WTC11 (cell line): ENCODE data around the gene ADIPOR1. TPM values are rescaled to one million over a fixed set of nuclear protein-coding genes. Genes with fewer than 3 reads are reported as not detected.

Experiments
- ATAC-seq: fragments of 200-7000 bp; cut with Tn5 transposase; 2 replicates; pipeline ENCODE4 v1.10.0; 2021; ENCODE audit warnings: mild to moderate bottlenecking, moderate library complexity
- CTCF ChIA-PET: fragments of 300-600 bp; sonication (Branson Sonifier 250); formaldehyde crosslinking; loops from one replicate; lab custom pipeline; 2021; ENCODE audit warnings: antibody characterized with exemption; lab: Charles Lee
- POLR2A ChIA-PET: fragments of 350-600 bp; sonication (Branson Sonifier 250); formaldehyde crosslinking; loops from one replicate; lab custom pipeline; 2021; ENCODE audit warnings: antibody characterized with exemption; lab: Charles Lee
- DNase-seq: peaks from one replicate; pipeline ENCODE4 v3.0.0; 2021; ENCODE audit warnings: low spot score
- H3K27ac Mint-ChIP-seq: 2 replicates; pipeline ENCODE4 v1.8.0; 2021; ENCODE audit warnings: mixed read lengths
- H3K27me3 Mint-ChIP-seq: 2 replicates; pipeline ENCODE4 v1.8.0; 2021; ENCODE audit warnings: low read depth, mild to moderate bottlenecking, moderate library complexity, mixed read lengths
- H3K36me3 Mint-ChIP-seq: 2 replicates; pipeline ENCODE4 v1.8.0; 2021; ENCODE audit warnings: mixed read lengths
- H3K4me1 Mint-ChIP-seq: 2 replicates; pipeline ENCODE4 v1.8.0; 2022; ENCODE audit warnings: mixed read lengths
- H3K4me3 Mint-ChIP-seq: 2 replicates; pipeline ENCODE4 v1.8.0; 2021; ENCODE audit warnings: mild to moderate bottlenecking, moderate library complexity, mixed read lengths
- H3K9me3 Mint-ChIP-seq: 2 replicates; pipeline ENCODE4 v1.8.0; 2021; ENCODE audit warnings: mixed read lengths
- CREB1 ChIP-seq: sonication (generic); formaldehyde crosslinking; IDR thresholded peaks from 2 replicates; pipeline ENCODE4 v1.8.0; 2023; ENCODE audit warnings: mild to moderate bottlenecking, missing genetic modification reagents
- ETV6 ChIP-seq: sonication (generic); formaldehyde crosslinking; IDR thresholded peaks from 2 replicates; pipeline ENCODE4 v1.8.1; 2022; ENCODE audit warnings: mild to moderate bottlenecking, missing genetic modification reagents
- FOXK1 ChIP-seq: sonication (generic); formaldehyde crosslinking; IDR thresholded peaks from 2 replicates; pipeline ENCODE4 v1.8.0; 2022; ENCODE audit warnings: mild to moderate bottlenecking, moderate library complexity, missing genetic modification reagents
- GABPB1 ChIP-seq: sonication (generic); formaldehyde crosslinking; IDR thresholded peaks from 2 replicates; pipeline ENCODE4 v1.8.1; 2023; ENCODE audit warnings: mild to moderate bottlenecking, missing genetic modification reagents
- HMGA2 ChIP-seq: fragments of 250-450 bp; sonication (Bioruptor Pico); IDR thresholded peaks from 2 replicates; pipeline ENCODE4 v1.4.0; 2021; ENCODE audit warnings: mild to moderate bottlenecking, moderate library complexity
- JAZF1 ChIP-seq: fragments of 250-450 bp; sonication (Bioruptor Pico); IDR thresholded peaks from 2 replicates; pipeline ENCODE4 v1.9.0; 2021; ENCODE audit warnings: moderate library complexity, mild to moderate bottlenecking, inconsistent platforms
- KAT7 ChIP-seq: sonication (generic); formaldehyde crosslinking; IDR thresholded peaks from 2 replicates; pipeline ENCODE4 v1.8.1; 2023; ENCODE audit warnings: missing genetic modification reagents, mild to moderate bottlenecking, borderline replicate concordance
- MYBL2 ChIP-seq: sonication (generic); formaldehyde crosslinking; IDR thresholded peaks from 2 replicates; pipeline ENCODE4 v1.8.1; 2023; ENCODE audit warnings: mild to moderate bottlenecking, moderate library complexity, missing genetic modification reagents
- NFE2L1 ChIP-seq: sonication (generic); formaldehyde crosslinking; IDR thresholded peaks from 2 replicates; pipeline ENCODE4 v1.8.1; 2023; ENCODE audit warnings: missing genetic modification reagents
- RELA ChIP-seq: sonication (generic); formaldehyde crosslinking; IDR thresholded peaks from 2 replicates; pipeline ENCODE4 v1.8.1; 2022; ENCODE audit warnings: missing genetic modification reagents, mild to moderate bottlenecking, borderline replicate concordance
- SMAD4 ChIP-seq: sonication (generic); formaldehyde crosslinking; IDR thresholded peaks from 2 replicates; pipeline ENCODE4 v1.8.0; 2022; ENCODE audit warnings: mild to moderate bottlenecking, missing genetic modification reagents
- TEAD1 ChIP-seq: sonication (generic); formaldehyde crosslinking; IDR thresholded peaks from 2 replicates; pipeline ENCODE4 v1.8.0; 2022; ENCODE audit warnings: mild to moderate bottlenecking, missing genetic modification reagents
- ZNF121 ChIP-seq: sonication (generic); formaldehyde crosslinking; IDR thresholded peaks from 2 replicates; pipeline ENCODE4 v1.8.0; 2023; ENCODE audit warnings: missing genetic modification reagents
- ZNF317 ChIP-seq: sonication (generic); formaldehyde crosslinking; IDR thresholded peaks from 2 replicates; pipeline ENCODE4 v1.8.1; 2023; ENCODE audit warnings: low read depth, mild to moderate bottlenecking, moderate library complexity, missing genetic modification reagents, borderline replicate concordance
- total RNA-seq: library from RNA; stranded (reverse); gene quantifications from 3 replicates; pipeline ENCODE4 v1.2.3, GENCODE V29; 2021
- TF ChIP-seq, protein P1 (sequence below): sonication (generic); formaldehyde crosslinking; IDR thresholded peaks from 2 replicates; pipeline ENCODE4 v1.8.1; 2023; ENCODE audit warnings: mild to moderate bottlenecking, missing genetic modification reagents
- TF ChIP-seq, protein P2 (sequence below): sonication (generic); formaldehyde crosslinking; IDR thresholded peaks from 2 replicates; pipeline ENCODE4 v1.8.0; 2022; ENCODE audit warnings: mild to moderate bottlenecking, missing genetic modification reagents
- TF ChIP-seq, protein P3 (sequence below): sonication (generic); formaldehyde crosslinking; IDR thresholded peaks from 2 replicates; pipeline ENCODE4 v1.8.0; 2022; ENCODE audit warnings: mild to moderate bottlenecking, missing genetic modification reagents
- TF ChIP-seq, protein P4 (sequence below): sonication (generic); formaldehyde crosslinking; IDR thresholded peaks from 2 replicates; pipeline ENCODE4 v1.8.0; 2023; ENCODE audit warnings: missing genetic modification reagents, mild to moderate bottlenecking, borderline replicate concordance
- TF ChIP-seq, protein P5 (sequence below): sonication (generic); formaldehyde crosslinking; IDR thresholded peaks from 2 replicates; pipeline ENCODE4 v1.8.1; 2022; ENCODE audit warnings: low read depth, mild to moderate bottlenecking, moderate library complexity, missing genetic modification reagents, borderline replicate concordance
- TF ChIP-seq, protein P6 (sequence below): sonication (generic); formaldehyde crosslinking; IDR thresholded peaks from 2 replicates; pipeline ENCODE4 v1.8.0; 2022; ENCODE audit warnings: mild to moderate bottlenecking, missing genetic modification reagents
- TF ChIP-seq, protein P7 (sequence below): sonication (generic); formaldehyde crosslinking; conservative IDR thresholded peaks from 2 replicates; pipeline ENCODE4 v1.8.1; 2022; ENCODE audit warnings: mild to moderate bottlenecking, missing genetic modification reagents

The ADIPOR1 gene
- total RNA-seq, 1 experiment from 2014 or later: 72.6 TPM

DNA sequence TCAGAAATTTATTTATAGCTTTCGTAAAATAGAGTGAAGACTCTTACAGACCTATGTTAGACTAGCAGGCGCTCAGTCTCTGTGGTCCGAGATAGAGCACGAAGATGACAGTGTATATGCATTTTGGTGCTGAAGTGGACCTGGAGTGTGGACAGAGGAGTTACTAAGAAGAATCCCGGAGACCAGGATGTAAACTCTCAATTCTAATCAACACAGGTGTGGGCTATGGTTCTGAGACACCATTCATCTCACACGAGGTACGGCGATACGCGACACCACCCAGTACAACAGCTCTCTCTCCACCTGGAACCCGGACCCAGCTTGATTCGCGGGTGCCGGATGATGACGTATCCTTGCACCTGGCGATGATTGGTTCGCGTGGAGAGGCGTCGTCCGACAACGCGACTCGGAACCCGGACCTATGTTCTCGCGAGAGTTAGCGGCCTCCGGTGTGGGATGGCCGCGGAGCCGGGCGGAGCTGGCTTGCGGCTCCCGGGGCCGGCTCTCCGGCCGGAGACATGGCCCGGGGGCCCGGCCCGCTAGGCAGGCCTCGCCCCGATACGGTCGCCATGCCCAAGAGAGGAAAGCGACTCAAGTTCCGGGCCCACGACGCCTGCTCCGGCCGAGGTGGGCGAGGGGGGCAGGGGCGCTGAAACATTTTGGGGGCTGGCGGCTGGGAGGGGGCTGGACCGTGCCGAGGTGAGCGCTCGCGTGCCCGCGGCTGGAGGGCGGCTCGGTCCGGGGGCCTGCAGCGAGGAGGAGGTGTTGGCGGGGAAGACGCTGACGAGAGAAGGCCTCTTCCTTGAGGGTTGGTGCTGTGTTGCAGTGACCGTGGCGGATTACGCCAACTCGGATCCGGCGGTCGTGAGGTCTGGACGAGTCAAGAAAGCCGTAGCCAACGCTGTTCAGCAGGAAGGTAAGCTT lies 49.1 kb upstream of the ADIPOR1 start, which contains the start of gene TMEM183A:
TMEM183A (plus strand) TSS at position 427 of the 924 bp plus-strand sequence; CDS start at position 519, 92 bp downstream.
- peak within 1 kb of the TSS; percentile 96 for H3K4me3 Mint-ChIP-seq
- peak within 1 kb of the TSS; percentile 100 for H3K27ac Mint-ChIP-seq
- peaks cover 27% of the 10 kb centered on the region for H3K36me3 Mint-ChIP-seq
- peak; percentile 98 for DNase-seq
- no peaks in the 10 kb centered on the region for H3K27me3 Mint-ChIP-seq
- peaks cover 23% of the 10 kb centered on the region for H3K4me1 Mint-ChIP-seq
- ChIA-PET POLR2A (interaction anchor here (0.6 to 2.0 kb wide), 11 partner anchors 10 to 549 kb away, joined by 3 to 10 read pairs (median 3); partner anchors contain the start of genes KDM5B, KLHL12 and RABIF), CTCF (interaction anchor here (0.6 to 3.5 kb wide), 6 partner anchors 9 to 260 kb away, joined by 3 to 16 read pairs (median 4); no protein-coding TSS in a partner anchor)
- H3K9me3 Mint-ChIP-seq: peaks cover 5% of the 10 kb centered on the region; the same call in 1 of the 2 replicates
- peak; percentile 91 for ATAC-seq
- no peak for TF ChIP-seq ETV6 (CRISPR knock-in tag)
- TF ChIP-seq ZNF317: no peak
- TF ChIP-seq, protein P1, sequence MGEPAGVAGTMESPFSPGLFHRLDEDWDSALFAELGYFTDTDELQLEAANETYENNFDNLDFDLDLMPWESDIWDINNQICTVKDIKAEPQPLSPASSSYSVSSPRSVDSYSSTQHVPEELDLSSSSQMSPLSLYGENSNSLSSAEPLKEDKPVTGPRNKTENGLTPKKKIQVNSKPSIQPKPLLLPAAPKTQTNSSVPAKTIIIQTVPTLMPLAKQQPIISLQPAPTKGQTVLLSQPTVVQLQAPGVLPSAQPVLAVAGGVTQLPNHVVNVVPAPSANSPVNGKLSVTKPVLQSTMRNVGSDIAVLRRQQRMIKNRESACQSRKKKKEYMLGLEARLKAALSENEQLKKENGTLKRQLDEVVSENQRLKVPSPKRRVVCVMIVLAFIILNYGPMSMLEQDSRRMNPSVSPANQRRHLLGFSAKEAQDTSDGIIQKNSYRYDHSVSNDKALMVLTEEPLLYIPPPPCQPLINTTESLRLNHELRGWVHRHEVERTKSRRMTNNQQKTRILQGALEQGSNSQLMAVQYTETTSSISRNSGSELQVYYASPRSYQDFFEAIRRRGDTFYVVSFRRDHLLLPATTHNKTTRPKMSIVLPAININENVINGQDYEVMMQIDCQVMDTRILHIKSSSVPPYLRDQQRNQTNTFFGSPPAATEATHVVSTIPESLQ (CRISPR knock-in tag): no peak
- TF ChIP-seq, protein P2, sequence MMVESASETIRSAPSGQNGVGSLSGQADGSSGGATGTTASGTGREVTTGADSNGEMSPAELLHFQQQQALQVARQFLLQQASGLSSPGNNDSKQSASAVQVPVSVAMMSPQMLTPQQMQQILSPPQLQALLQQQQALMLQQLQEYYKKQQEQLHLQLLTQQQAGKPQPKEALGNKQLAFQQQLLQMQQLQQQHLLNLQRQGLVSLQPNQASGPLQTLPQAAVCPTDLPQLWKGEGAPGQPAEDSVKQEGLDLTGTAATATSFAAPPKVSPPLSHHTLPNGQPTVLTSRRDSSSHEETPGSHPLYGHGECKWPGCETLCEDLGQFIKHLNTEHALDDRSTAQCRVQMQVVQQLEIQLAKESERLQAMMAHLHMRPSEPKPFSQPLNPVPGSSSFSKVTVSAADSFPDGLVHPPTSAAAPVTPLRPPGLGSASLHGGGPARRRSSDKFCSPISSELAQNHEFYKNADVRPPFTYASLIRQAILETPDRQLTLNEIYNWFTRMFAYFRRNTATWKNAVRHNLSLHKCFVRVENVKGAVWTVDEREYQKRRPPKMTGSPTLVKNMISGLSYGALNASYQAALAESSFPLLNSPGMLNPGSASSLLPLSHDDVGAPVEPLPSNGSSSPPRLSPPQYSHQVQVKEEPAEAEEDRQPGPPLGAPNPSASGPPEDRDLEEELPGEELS (CRISPR knock-in tag): no peak
- no peak for TF ChIP-seq RELA (CRISPR knock-in tag)
- TF ChIP-seq, protein P3, sequence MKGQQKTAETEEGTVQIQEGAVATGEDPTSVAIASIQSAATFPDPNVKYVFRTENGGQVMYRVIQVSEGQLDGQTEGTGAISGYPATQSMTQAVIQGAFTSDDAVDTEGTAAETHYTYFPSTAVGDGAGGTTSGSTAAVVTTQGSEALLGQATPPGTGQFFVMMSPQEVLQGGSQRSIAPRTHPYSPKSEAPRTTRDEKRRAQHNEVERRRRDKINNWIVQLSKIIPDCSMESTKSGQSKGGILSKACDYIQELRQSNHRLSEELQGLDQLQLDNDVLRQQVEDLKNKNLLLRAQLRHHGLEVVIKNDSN (CRISPR knock-in tag): no peak
- TF ChIP-seq NFE2L1 (CRISPR knock-in tag): no peak
- TF ChIP-seq SMAD4: no peak
- TF ChIP-seq KAT7 (CRISPR knock-in tag): no peak
- TF ChIP-seq FOXK1 (CRISPR knock-in tag): peak; percentile 84; the same call in 1 of the 2 replicates
- TF ChIP-seq JAZF1 (CRISPR knock-in tag): no peak
- peak; percentile 30; the same call in 1 of the 2 replicates for TF ChIP-seq MYBL2
- TF ChIP-seq ZNF121 (CRISPR knock-in tag): no peak
- TF ChIP-seq, protein P4, sequence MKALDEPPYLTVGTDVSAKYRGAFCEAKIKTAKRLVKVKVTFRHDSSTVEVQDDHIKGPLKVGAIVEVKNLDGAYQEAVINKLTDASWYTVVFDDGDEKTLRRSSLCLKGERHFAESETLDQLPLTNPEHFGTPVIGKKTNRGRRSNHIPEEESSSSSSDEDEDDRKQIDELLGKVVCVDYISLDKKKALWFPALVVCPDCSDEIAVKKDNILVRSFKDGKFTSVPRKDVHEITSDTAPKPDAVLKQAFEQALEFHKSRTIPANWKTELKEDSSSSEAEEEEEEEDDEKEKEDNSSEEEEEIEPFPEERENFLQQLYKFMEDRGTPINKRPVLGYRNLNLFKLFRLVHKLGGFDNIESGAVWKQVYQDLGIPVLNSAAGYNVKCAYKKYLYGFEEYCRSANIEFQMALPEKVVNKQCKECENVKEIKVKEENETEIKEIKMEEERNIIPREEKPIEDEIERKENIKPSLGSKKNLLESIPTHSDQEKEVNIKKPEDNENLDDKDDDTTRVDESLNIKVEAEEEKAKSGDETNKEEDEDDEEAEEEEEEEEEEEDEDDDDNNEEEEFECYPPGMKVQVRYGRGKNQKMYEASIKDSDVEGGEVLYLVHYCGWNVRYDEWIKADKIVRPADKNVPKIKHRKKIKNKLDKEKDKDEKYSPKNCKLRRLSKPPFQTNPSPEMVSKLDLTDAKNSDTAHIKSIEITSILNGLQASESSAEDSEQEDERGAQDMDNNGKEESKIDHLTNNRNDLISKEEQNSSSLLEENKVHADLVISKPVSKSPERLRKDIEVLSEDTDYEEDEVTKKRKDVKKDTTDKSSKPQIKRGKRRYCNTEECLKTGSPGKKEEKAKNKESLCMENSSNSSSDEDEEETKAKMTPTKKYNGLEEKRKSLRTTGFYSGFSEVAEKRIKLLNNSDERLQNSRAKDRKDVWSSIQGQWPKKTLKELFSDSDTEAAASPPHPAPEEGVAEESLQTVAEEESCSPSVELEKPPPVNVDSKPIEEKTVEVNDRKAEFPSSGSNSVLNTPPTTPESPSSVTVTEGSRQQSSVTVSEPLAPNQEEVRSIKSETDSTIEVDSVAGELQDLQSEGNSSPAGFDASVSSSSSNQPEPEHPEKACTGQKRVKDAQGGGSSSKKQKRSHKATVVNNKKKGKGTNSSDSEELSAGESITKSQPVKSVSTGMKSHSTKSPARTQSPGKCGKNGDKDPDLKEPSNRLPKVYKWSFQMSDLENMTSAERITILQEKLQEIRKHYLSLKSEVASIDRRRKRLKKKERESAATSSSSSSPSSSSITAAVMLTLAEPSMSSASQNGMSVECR (CRISPR knock-in tag): peak; percentile 28; the same call in 1 of the 2 replicates
- TF ChIP-seq HMGA2 (CRISPR knock-in tag): no peak
- TF ChIP-seq TEAD1: peak; percentile 36; the same call in 1 of the 2 replicates
- TF ChIP-seq, protein P5, sequence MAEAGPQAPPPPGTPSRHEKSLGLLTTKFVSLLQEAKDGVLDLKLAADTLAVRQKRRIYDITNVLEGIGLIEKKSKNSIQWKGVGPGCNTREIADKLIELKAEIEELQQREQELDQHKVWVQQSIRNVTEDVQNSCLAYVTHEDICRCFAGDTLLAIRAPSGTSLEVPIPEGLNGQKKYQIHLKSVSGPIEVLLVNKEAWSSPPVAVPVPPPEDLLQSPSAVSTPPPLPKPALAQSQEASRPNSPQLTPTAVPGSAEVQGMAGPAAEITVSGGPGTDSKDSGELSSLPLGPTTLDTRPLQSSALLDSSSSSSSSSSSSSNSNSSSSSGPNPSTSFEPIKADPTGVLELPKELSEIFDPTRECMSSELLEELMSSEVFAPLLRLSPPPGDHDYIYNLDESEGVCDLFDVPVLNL (CRISPR knock-in tag): no peak
- TF ChIP-seq, protein P6, sequence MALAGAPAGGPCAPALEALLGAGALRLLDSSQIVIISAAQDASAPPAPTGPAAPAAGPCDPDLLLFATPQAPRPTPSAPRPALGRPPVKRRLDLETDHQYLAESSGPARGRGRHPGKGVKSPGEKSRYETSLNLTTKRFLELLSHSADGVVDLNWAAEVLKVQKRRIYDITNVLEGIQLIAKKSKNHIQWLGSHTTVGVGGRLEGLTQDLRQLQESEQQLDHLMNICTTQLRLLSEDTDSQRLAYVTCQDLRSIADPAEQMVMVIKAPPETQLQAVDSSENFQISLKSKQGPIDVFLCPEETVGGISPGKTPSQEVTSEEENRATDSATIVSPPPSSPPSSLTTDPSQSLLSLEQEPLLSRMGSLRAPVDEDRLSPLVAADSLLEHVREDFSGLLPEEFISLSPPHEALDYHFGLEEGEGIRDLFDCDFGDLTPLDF (CRISPR knock-in tag): peak; percentile 46; the same call in 1 of the 2 replicates
- TF ChIP-seq, protein P7, sequence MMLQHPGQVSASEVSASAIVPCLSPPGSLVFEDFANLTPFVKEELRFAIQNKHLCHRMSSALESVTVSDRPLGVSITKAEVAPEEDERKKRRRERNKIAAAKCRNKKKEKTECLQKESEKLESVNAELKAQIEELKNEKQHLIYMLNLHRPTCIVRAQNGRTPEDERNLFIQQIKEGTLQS (CRISPR knock-in tag): no peak
- TF ChIP-seq CREB1: no peak; the same call in 1 of the 2 replicates
- no peak for TF ChIP-seq GABPB1
